Peyer's patch (tissue), 4 donors: ENCODE results near the gene COL26A1. TPM values are rescaled to one million over a fixed set of nuclear protein-coding genes. Genes with fewer than 3 reads are reported as not detected.

ENCODE experiments used
- DNase-seq, 3 donors: peaks; one replicate each; pipeline ENCODE4 v3.0.0-alpha.2; 2017 to 2019
- H3K27ac ChIP-seq, 4 donors: fragments of 200-600 bp; sonication (generic); one replicate each; pipeline ENCODE4 v1.5.1; 2016 to 2019
- H3K27me3 ChIP-seq, 2 donors: fragments of 200-600 bp; sonication (generic); one replicate each; pipeline ENCODE4 v1.5.1; 2019
- H3K36me3 ChIP-seq, 3 donors: fragments of 200-600 bp; sonication (generic); one replicate each; pipeline ENCODE4 v1.5.1; 2016 to 2019
- H3K4me1 ChIP-seq, 4 donors: fragments of 200-600 bp; sonication (generic); one replicate each; pipeline ENCODE4 v1.5.1; 2016 to 2019
- H3K4me3 ChIP-seq, 4 donors: fragments of 200-600 bp; sonication (generic); 1 replicate in 3 of 4; 2 replicates in 1 of 4; pipeline ENCODE4 v1.5.1; 2016 to 2019; ENCODE audit warnings: mild to moderate bottlenecking in 1 of 4
- H3K9me3 ChIP-seq, 4 donors: fragments of 200-600 bp; sonication (generic); one replicate each; pipeline ENCODE4 v1.5.1; 2016 to 2019; ENCODE audit warnings: mild to moderate bottlenecking in 1 of 4
- POLR2A ChIP-seq, 2 donors: fragments of 450-650 bp; IDR thresholded peaks; one replicate each; pipeline ENCODE4 v1.5.1; 2017; ENCODE audit warnings: antibody characterized with exemption in 2 of 2, mild to moderate bottlenecking in 2 of 2, moderate library complexity in 2 of 2
- total RNA-seq, 4 donors: library from RNA; depleted of rRNA; stranded (reverse); fragments of >200 nt; gene quantifications; one replicate each; pipeline ENCODE4 v1.1.0, GENCODE V29; 2016
- TF ChIP-seq, protein P1 (sequence below), 6 experiments: fragments of 450-650 bp in 4 of 6; fragments of 200-600 bp in 2 of 6; sonication (generic) in 1 of 6; IDR thresholded peaks; one replicate each; pipeline ENCODE4 v1.5.1; 2017 to 2019; ENCODE audit warnings: antibody characterized with exemption in 6 of 6, mild to moderate bottlenecking in 3 of 6, moderate library complexity in 1 of 6

Gene COL26A1
- total RNA-seq, 4 donors from 2014 or later = not detected

DNA sequence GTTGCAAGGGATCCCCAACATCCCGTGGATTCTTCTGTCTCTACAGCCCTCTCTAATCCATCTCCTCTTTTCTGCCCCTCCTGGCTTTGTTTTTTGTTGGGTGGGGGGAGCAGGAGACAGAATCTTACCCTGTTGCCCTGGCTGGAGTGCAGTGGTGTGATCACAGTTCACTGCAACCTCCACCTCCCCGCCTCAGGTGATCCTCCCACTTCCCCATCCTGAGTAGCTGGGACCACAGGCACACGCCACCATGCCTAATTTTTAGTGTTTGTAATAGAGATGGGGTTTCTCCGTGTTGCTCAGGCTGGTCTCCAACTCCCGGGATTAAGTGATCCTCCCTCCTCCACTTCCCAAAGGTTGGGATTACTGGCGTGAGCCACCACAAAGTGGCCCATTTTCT is 144.7 kb downstream of the COL26A1 start:
- TF ChIP-seq POLR2A (IDR thresholded peaks at IDR 0.05) = no peak
- TF ChIP-seq, protein P1, sequence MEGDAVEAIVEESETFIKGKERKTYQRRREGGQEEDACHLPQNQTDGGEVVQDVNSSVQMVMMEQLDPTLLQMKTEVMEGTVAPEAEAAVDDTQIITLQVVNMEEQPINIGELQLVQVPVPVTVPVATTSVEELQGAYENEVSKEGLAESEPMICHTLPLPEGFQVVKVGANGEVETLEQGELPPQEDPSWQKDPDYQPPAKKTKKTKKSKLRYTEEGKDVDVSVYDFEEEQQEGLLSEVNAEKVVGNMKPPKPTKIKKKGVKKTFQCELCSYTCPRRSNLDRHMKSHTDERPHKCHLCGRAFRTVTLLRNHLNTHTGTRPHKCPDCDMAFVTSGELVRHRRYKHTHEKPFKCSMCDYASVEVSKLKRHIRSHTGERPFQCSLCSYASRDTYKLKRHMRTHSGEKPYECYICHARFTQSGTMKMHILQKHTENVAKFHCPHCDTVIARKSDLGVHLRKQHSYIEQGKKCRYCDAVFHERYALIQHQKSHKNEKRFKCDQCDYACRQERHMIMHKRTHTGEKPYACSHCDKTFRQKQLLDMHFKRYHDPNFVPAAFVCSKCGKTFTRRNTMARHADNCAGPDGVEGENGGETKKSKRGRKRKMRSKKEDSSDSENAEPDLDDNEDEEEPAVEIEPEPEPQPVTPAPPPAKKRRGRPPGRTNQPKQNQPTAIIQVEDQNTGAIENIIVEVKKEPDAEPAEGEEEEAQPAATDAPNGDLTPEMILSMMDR (IDR thresholded peaks at IDR 0.05) = no peak
- H3K27ac ChIP-seq = no peak overlapping the region
- no peak overlapping the region for H3K4me3 ChIP-seq
- no peaks in the 10 kb centered on the region for H3K9me3 ChIP-seq
- no peaks in the 10 kb centered on the region for H3K27me3 ChIP-seq
- no peaks in the 10 kb centered on the region for H3K36me3 ChIP-seq
- DNase-seq = no peak
- no peaks in the 10 kb centered on the region for H3K4me1 ChIP-seq

DNA sequence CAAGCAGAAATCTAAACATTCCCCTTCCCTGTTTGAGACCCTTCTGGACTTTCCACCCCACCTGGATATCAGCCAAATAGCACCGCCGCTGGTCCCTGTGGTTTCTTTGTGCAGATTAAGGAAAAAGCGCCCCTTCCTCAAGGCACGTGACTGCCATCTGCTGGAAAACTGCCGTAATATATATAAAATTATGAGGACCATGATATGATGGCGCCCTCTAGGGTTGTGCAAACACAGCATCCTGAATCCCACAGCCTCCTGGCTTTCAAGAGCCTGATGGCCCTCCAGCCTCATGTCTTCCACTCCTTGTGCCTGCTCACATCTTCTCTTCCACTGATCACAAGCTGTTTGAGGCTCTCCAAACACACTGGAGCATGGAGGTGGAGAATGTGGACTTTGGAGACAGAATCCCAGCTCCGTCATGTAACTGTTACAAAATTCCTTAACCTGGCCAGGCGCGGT is 145.1 kb downstream of the COL26A1 start:
- H3K27me3 ChIP-seq = no peaks in the 10 kb centered on the region
- H3K27ac ChIP-seq = no peak overlapping the region
- peak in 1 of 3 donors; percentile 19 for DNase-seq
- TF ChIP-seq POLR2A (IDR thresholded peaks at IDR 0.05) = no peak
- TF ChIP-seq, protein P1 (IDR thresholded peaks at IDR 0.05) = peak in 5 of 6 experiments; percentile 17 to 35 (median 25)
- no peak overlapping the region for H3K4me3 ChIP-seq
- no peaks in the 10 kb centered on the region for H3K9me3 ChIP-seq
- H3K36me3 ChIP-seq = no peaks in the 10 kb centered on the region
- H3K4me1 ChIP-seq = no peaks in the 10 kb centered on the region

DNA sequence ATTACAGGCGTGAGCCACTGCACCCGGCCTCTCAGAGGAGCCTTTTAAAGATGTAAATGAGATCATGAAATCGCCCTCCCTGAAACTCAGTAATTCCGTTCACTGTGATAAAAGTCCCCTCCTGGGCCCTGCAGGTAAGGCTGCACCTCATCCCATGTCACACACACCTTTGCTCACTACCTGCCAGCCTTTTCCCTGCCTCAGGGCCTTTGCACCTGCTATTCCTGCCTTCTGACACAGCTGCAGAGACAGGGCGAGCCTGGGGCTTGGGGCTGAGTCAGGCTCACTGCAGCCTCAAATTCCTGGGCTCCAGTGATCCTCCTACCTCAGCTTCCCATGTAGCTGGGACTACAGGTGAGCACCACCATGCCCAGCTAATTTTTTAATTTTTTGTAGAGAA is 147.6 kb downstream of the COL26A1 start:
- TF ChIP-seq POLR2A (IDR thresholded peaks at IDR 0.05) = no peak
- TF ChIP-seq, protein P1 (IDR thresholded peaks at IDR 0.05) = no peak
- no peaks in the 10 kb centered on the region for H3K4me1 ChIP-seq
- H3K9me3 ChIP-seq = no peaks in the 10 kb centered on the region
- DNase-seq = no peak
- no peak overlapping the region for H3K4me3 ChIP-seq
- H3K36me3 ChIP-seq = no peaks in the 10 kb centered on the region
- no peak overlapping the region for H3K27ac ChIP-seq
- no peaks in the 10 kb centered on the region for H3K27me3 ChIP-seq

DNA sequence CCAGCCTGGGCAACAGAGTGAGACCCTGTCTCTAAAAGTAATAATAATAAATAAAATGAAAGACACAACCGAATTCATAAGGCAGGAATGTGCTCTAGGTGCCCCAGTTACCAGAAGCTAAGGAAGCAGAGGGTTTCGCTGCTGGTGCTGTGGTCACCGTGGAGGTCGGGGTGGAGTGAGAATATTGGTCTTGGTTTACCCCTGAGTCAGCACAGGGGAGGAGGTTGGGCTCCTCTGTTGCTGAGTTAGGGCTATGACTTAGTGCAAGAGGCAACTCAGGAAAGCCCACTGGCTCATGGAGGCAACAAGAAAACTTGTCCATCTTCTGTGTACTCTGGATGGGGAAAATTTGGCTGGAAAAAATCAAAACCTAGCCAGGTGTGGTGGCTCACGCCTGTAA is 149.3 kb downstream of the COL26A1 start:
- no peak for DNase-seq
- H3K4me1 ChIP-seq = no peaks in the 10 kb centered on the region
- TF ChIP-seq POLR2A (IDR thresholded peaks at IDR 0.05) = no peak
- TF ChIP-seq, protein P1 (IDR thresholded peaks at IDR 0.05) = no peak
- H3K27ac ChIP-seq = no peak overlapping the region
- no peaks in the 10 kb centered on the region for H3K36me3 ChIP-seq
- H3K4me3 ChIP-seq = no peak overlapping the region
- no peaks in the 10 kb centered on the region for H3K27me3 ChIP-seq
- H3K9me3 ChIP-seq = no peaks in the 10 kb centered on the region

DNA sequence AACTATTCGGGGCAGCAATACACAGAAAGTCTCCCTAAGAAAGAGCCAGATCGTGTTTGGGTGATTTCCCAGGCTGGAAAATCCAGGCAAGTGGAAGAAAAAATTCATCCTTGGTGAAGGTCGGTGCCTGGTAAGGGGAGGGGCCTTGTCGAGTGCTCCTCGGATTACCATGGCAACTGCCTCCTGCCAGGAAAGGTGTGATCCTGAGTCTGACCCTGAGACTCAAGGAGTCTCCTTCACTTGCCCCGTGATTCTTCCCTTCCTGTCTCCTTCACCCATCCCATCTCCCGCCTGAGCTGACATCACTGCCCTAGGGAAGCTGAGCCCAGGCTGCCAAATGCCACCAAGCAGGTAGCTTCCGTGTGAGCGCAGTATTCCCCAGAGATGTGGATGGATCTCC is 154.2 kb downstream of the COL26A1 start:
- Histone ChIP-seq H3K9me3 (peaks cover 0 to 3% (median 0%) of the 10 kb centered on the region in 4 donors), H3K4me1 (no peaks in the 10 kb centered on the region), H3K4me3 (no peak overlapping the region), H3K27me3 (no peaks in the 10 kb centered on the region), H3K36me3 (no peaks in the 10 kb centered on the region), H3K27ac (no peak overlapping the region)
- no peak for DNase-seq
- no peak for TF ChIP-seq POLR2A (IDR thresholded peaks at IDR 0.05)
- TF ChIP-seq, protein P1 (IDR thresholded peaks at IDR 0.05) = no peak

DNA sequence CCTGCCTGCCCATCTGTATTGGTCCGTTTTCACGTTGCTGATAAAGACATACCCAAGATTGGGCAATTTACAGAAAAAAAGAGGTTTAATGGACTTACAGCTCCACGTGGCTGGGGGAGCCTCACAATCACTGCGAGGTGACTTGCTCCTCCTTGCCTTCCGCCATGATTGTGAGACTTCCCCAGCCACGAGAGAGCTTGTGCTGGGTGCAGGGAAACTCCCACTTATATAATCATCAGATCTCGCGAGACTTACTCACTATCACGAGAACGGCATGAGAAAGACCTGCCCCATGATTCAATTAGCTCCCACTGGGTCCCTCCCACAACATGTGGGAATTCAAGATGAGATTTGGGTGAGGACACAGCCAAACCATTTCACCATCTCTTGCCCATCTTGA is 154.6 kb downstream of the COL26A1 start:
- no peak overlapping the region for H3K27ac ChIP-seq
- H3K9me3 ChIP-seq = peaks cover 0 to 3% (median 0%) of the 10 kb centered on the region in 4 donors
- no peak overlapping the region for H3K4me3 ChIP-seq
- no peaks in the 10 kb centered on the region for H3K36me3 ChIP-seq
- H3K4me1 ChIP-seq = no peaks in the 10 kb centered on the region
- DNase-seq = no peak
- H3K27me3 ChIP-seq = no peaks in the 10 kb centered on the region
- no peak for TF ChIP-seq POLR2A (IDR thresholded peaks at IDR 0.05)
- TF ChIP-seq, protein P1 (IDR thresholded peaks at IDR 0.05) = no peak
